HG02884 (cell line): ENCODE data around the gene LAMA3.

Source experiments
- ATAC-seq: cut with Tn5 transposase; IDR thresholded peaks from one replicate; pipeline ENCODE4 v1.9.1; 2021; ENCODE audit warnings: mild to moderate bottlenecking, moderate library complexity; ENCODE audit not compliant: unreplicated experiment

The LAMA3 gene

DNA sequence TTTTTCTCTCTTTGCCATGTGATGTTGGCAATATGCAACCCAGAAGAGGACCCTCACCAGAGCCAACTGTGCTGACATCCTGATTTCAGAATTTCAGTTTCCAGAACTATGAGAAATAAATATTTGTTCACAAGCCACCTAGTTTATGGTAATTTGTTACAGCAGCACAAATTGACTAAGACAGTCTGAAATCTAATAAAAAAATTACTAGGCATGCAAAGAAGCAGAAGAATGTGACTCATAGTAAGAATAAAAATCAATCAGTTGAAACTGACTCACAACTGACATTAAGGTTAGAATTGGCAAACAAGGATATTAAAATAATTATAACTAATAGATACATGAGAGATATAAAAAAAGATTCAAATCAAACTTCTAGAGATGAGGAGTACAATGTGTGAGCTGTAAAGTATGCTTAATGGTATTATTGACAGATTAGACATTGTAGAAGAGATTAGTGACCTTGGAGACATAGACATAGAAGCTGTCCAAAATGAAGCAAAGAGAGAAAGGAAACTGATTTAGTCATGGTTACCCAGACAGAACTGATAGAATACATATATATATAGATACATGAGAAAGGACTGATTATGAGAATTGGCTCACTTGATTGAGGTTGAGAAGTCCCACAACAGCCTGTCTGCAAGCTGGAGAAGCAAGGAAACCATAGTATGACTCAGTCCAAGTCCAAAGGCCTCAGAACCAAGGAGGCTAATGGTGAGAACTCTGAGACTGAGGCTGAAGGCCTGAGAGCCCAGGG, 297.5 kb downstream of the LAMA3 start:
- peak; percentile 88 for ATAC-seq

DNA sequence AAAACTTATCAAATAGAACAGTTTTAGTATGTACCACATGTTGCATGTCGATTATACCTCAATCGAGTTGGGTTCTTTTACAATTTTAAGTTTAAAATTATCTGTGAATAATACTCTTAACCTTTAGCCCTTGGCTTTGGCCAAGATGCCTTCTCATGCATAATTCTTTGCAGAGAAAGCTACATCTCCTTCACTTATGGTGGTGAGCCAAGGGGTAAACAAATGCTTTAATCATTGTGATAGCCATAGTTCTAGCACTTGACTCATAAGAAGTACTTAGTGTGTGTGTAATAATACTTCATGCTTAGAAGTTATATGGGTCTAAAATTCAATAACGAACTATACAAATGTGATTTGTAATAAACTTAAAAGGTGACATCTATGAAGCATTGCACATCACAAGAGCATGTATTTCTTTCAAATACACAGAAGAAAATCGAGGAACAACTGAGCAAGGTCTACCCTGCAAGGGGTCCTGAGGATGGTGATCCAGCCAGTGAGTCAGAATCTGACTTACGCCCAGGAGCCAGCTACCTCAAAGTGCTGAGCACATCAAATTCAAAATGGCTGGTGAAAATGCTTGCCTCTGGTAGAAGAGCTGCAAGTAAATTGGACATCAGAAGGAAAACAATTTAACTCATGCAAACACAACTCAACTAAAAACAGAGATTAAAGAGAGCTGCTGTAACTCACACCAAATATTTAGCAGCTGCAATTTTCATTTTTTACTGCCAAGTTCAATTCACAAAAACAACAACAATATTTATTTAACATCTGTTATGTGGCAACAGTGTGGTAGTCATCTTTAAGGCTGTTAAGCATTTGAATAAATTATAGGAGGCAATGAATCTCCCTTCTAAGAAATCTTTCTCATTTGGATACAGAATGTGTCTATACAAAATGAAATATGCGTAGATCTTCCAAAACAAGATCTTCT, 301.5 kb downstream of the LAMA3 start:
- ATAC-seq, result no peak

DNA sequence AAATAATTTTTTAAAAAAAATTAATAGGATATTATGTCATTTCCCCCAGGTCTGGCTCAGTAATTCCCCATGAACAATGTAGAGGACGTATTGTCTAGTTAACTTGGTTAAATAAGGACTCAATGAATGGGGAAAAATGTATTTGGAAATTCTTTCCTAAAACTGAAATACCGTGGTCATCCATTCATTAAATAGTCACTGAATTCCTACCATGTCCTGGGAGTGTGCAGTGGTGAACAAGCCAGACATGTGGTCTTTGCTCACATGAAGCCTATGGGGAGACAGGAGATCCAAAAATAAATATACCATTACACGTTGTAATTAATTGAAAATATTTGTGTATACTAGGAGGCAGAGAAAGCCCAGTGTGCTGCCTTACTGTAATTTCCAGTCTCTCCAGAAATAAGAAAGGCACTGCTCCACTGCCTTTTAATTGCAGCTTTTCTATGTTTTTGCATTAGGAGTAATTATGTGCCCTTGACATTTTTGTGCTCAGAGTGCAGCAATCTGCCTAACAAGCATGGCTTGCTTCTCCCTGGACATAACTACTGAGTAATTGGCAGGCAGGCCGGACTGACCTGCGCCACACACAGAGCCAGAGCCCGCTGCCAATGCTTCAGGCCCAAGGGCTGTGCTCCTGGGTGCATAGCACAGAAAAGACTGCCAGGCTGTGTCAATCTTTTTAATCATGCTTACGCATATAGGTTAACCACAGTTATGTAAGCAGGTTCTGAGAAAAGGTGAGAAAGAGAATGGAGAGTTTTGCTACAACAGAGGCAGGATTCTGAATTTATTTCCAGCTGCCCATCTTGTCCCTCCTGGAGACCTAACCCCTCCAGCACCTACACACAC, 303.1 kb downstream of the LAMA3 start:
- no peak for ATAC-seq

DNA sequence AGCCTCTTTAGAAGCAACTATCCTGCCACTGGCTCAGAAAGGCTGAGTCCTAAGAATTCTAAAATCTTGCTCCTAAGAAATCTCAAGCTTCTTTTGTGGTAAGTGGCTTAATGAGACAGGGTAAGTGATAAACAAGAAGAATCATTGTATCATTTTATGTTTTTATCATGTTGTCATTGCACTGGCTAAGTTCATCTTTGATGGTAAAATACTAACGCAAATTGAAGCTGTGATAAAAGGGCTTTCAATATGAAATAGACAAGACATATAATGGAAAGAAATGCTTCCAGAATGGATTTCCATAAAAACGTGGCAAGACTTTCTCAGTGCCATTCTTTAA, 303.7 kb downstream of the LAMA3 start:
- no peak for ATAC-seq

DNA sequence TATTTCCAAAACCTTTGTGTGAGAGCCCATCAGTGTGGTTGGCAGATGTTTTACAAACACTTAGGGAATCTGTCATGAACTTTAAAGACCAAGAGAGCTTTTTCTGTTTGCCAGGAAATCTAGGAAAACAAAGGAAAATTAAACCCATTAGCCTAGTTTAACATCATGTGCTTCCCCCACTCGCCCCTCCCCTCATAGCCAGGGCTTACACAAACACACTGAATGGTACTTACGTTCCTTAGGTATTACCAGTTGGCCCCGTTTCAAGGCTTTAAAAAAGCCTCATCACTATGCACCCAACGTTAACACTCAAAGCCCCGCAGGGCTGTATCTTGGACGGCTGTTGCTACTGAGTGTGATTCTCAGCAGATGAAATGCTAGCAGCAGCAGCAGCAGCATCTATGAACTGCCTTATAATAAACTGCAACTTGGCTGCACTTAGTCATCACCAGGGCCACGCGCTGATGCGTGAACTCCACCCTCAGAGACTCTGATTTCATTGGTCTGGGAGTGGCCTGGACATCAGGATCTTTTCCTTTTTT, 305.2 kb downstream of the LAMA3 start:
- no peak for ATAC-seq

DNA sequence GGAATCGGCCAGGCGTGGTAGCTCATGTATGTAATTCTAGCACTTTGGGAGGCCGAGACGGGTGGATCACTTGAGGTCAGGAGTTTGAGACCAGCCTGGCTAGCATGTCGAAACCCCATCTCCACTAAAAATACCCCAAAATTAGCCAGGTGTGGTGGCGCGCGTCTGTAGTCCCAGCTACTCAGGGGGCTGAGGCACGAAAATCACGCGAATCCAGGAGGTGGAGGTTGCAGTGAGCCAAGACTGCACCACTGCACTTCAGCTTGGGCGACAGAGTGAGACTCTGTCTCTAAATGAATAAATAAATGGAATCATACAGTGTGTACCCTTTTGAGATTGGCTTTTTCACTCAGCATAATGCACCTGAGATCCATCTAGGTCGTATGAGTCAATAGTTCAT, 305.9 kb downstream of the LAMA3 start:
- peak; percentile 39 for ATAC-seq

DNA sequence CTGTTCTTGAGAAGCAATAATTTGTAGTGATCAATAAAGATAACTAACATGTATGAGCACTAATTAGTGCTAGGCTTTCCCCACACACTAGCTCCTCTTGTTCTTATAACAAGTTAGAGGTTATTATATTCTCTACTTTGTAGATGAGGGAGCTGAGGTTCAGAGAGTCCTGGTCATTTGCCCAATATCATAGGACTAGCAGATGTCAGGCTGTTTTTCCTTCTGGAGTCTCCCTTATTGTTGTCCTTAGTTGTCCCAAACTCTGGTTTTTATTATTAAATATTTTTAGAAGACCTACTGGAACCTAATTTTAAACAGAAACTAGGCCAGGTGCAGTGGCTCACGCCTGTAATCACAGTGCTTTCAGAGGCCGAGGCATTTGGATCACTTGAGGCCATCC, 308.8 kb downstream of the LAMA3 start:
- no peak for ATAC-seq

DNA sequence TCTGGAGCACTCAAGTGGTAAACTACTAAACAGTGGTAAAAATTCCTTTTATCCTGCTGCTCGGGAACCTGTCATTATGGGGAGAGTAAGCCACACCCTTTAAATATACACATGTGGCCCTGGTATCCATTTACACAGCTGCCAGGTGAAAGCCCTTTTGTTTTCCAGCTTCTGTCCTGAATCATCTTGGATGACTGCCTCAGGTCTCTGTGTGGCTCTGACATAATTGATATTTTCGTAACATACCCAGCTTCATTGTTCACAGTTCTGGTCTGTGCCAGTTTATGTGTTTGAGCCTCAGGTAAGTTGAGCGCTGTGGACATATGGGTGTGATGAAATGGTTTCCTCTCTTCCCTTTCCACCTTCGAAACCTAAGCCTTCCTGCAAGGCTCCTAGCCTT, 309.6 kb downstream of the LAMA3 start:
- ATAC-seq, result no peak

DNA sequence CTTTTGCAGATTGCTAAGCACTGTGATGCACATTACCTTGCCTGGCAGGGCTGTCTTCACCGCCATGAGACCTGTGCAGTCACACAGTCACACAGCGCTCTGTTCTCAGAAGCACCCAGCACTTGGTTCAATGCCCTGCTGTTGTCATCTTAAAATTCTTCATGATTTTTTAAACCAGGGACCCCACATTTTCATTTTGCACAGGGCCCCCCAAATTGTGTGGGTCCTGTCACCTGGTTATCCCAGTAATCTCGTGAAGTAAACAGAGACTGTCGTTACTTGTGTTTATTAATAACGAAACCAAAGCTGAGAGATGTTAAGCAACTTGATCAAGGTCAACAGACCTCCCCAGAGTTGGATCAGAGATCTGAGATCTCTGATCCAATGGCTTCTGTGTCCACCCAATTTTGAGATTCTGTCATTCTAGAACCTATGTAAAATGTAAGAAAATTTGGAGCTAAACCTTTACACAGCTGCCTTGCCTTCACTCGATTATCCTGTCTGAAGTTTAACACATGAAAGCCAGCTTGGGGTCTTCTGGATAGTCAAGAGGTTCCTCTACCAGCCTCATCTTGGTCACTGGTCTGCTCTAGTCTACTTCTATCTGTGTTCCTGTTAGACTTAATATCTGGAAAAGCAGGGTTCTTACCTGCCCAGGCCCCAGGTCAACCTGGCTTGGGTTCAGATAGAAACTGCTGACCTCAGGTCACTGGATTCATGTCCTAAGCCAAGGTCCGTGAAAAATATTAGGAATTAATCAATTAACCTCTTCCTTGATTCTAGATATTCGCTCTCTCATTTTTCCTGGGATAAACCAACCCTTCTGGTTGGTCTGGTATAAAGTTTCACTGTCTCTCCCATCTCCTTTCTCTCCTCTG, 311.6 kb downstream of the LAMA3 start:
- no peak for ATAC-seq

DNA sequence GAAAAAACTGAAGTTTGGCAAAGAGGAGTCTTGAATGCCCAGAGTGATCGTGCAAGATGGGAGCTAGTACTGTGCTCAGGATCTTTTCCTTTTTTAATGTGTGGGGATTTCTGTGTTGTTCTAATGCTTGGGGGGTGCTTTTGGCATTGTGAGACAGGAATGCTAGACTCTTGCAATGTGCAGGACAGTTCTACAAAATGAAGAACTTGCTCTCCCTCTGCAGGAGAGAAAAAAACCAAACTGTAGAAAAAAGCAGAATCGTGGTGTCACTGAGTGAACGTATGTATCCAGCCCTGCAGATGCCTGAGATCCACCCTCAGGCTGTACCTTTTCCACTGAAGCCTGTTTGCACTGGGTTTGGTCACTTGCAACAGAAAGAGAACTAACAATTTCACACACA, 313.2 kb downstream of the LAMA3 start:
- ATAC-seq, result no peak

DNA sequence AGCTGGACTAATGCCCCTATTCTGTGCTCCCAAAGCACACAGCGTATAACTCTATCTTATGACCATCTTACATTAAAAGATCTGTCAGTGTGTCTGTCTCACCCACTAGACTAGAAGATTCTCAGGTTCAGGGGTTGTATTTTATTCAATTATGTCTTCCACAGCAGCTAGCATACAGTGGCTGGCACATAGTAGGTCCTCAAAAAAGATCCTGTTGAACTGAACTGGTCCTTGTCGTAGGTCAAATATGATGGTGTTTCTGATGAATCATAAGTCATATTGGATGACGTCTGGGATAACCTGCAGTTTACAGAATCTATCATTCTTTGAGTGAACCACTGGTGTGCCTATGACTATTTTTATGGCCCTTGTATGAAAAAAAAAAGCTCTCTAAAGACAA, 314.0 kb downstream of the LAMA3 start:
- no peak for ATAC-seq

DNA sequence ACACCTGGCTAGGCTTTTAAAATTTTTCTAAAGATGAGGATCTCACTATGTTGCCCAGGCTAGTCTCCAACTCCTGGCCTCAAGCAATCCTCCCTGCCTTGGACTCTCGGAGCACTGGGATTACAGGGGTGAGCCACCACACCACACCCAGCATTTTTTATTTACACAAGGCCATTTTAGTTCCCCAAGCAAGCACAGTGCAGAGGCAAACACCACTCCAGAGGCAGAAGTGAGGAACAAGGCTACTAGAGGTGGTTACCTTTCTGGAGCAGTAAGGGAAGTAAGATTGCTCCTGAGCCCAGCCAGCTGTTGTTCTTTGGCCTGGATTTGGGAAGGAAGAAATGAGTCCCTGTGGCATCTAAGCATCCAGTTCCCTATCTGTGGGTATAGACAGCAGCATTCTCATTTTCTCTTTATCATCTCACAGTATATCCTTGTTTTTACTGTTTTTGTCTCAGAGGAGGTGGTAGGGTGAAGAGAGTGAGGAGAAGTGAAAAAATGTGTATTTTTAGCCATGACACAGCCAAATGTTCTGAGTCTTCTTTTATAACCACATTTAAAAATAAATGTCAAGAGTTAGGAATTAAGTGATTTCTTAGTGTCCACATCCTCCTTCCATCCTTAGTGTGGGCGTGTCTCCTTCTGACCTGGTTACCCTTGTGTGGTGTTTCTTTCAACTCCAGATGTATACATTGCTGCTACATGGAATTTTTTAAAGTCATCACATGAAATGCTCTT, 314.8 kb downstream of the LAMA3 start:
- ATAC-seq, result no peak
